Measurements from ENCODE around the gene TARBP1.
A peak's percentile ranks its signal among the peaks of the same experiment; 100 is the strongest.

TARBP1 gene

GRCh38 chr1:234375672-234376071, 103.3 kb downstream of the TARBP1 start:
- DNase-seq = no peak

GRCh38 chr1:234373959-234374254, 105.1 kb downstream of the TARBP1 start:
- DNase-seq = no peak

- DNase-seq = peak; percentile 93
These were observed 105.7 kb downstream of the TARBP1 start, which contains the start of gene COA6 for GRCh38 chr1:234373064-234373958. COA6 (plus strand) TSS chr1:234373456; CDS start chr1:234373467, 11 bp downstream.

GRCh38 chr1:234372011-234372757, 106.8 kb downstream of the TARBP1 start:
- no peak for DNase-seq

- no peak for DNase-seq
These were observed 107.6 kb downstream of the TARBP1 start for GRCh38 chr1:234371414-234371813.

GRCh38 chr1:234369784-234370183, 109.2 kb downstream of the TARBP1 start:
- DNase-seq = no peak

- no peak for DNase-seq
These were observed 109.9 kb downstream of the TARBP1 start for GRCh38 chr1:234369033-234369430.

- peak; percentile 21 for DNase-seq
These were observed 110.5 kb downstream of the TARBP1 start for GRCh38 chr1:234368320-234369032.

GRCh38 chr1:234362558-234362957, 116.4 kb downstream of the TARBP1 start:
- DNase-seq = no peak

- no peak for DNase-seq
These were observed 117.8 kb downstream of the TARBP1 start for GRCh38 chr1:234361102-234361603.

GRCh38 chr1:234357831-234358230, 121.1 kb downstream of the TARBP1 start:
- no peak for DNase-seq

GRCh38 chr1:234356615-234357269, 122.2 kb downstream of the TARBP1 start:
- peak; percentile 50 for DNase-seq

GRCh38 chr1:234355782-234356510, 123.0 kb downstream of the TARBP1 start:
- DNase-seq = no peak

- no peak for DNase-seq
These were observed 130.0 kb downstream of the TARBP1 start for GRCh38 chr1:234348964-234349363.

GRCh38 chr1:234345237-234345636, 133.7 kb downstream of the TARBP1 start:
- no peak for DNase-seq

GRCh38 chr1:234342774-234343173, 136.2 kb downstream of the TARBP1 start:
- DNase-seq = no peak

All from stimulated activated CD4-positive, alpha-beta T cell treated with anti-CD3 and anti-CD28 coated beads, Interleukin-4, amount 100 ng/mL, for 1 hour (primary cell).